ENCODE results near the gene MEI1.
A peak's percentile ranks its signal among the peaks of the same experiment; 100 is the strongest.

Gene MEI1

GRCh38 chr22:41819257-41819656, 120.0 kb downstream of the MEI1 start:
- ATAC-seq (ENCODE audit: low read depth): no peak
- no peaks in the 10 kb centered on the region for H3K9me3 ChIP-seq (ENCODE audit: severe bottlenecking)

GRCh38 chr22:41820447-41820846, 121.1 kb downstream of the MEI1 start:
- no peaks in the 10 kb centered on the region for H3K9me3 ChIP-seq (ENCODE audit: severe bottlenecking)
- no peaks in the 10 kb centered on the region for H3K27me3 ChIP-seq (ENCODE audit: insufficient read depth, poor library complexity, severe bottlenecking)
- H3K36me3 ChIP-seq (ENCODE audit: low read depth): peaks cover 13% of the 10 kb centered on the region
- DNase-seq (ENCODE audit: low spot score) (no peak), ATAC-seq (ENCODE audit: low read depth) (no peak)
- no peak overlapping the region for H3K27ac ChIP-seq (ENCODE audit: poor library complexity, severe bottlenecking)
- no peaks in the 10 kb centered on the region for H3K4me1 ChIP-seq (ENCODE audit: insufficient read depth, poor library complexity, severe bottlenecking)
- no peak overlapping the region for H3K4me3 ChIP-seq (ENCODE audit: severe bottlenecking)
- no peak for TF ChIP-seq CTCF (IDR thresholded peaks at IDR 0.05; ENCODE audit: poor library complexity, severe bottlenecking)

More at GRCh38 chr22:41819257-41819656, 120.0 kb downstream of the MEI1 start:
- TF ChIP-seq CTCF (IDR thresholded peaks at IDR 0.05; ENCODE audit: poor library complexity, severe bottlenecking): no peak
- Histone ChIP-seq H3K4me1 (ENCODE audit: insufficient read depth, poor library complexity, severe bottlenecking) (no peaks in the 10 kb centered on the region), H3K27me3 (ENCODE audit: insufficient read depth, poor library complexity, severe bottlenecking) (no peaks in the 10 kb centered on the region), H3K27ac (ENCODE audit: poor library complexity, severe bottlenecking) (no peak overlapping the region), H3K4me3 (ENCODE audit: severe bottlenecking) (no peak overlapping the region), H3K36me3 (ENCODE audit: low read depth) (peaks cover 16% of the 10 kb centered on the region)
- no peak for DNase-seq (ENCODE audit: low spot score)

GRCh38 chr22:41821471-41822316, 122.4 kb downstream of the MEI1 start:
- no peak for ATAC-seq (ENCODE audit: low read depth)
- no peak for TF ChIP-seq CTCF (IDR thresholded peaks at IDR 0.05; ENCODE audit: poor library complexity, severe bottlenecking)
- H3K27ac ChIP-seq (ENCODE audit: poor library complexity, severe bottlenecking): no peak overlapping the region

GRCh38 chr22:41822317-41823057, 123.2 kb downstream of the MEI1 start:
- DNase-seq (ENCODE audit: low spot score) (no peak), ATAC-seq (ENCODE audit: low read depth) (peak; percentile 92)
- Histone ChIP-seq H3K4me3 (ENCODE audit: severe bottlenecking) (no peak overlapping the region), H3K27ac (ENCODE audit: poor library complexity, severe bottlenecking) (peak overlapping the region; percentile 9), H3K36me3 (ENCODE audit: low read depth) (peaks cover 8% of the 10 kb centered on the region), H3K27me3 (ENCODE audit: insufficient read depth, poor library complexity, severe bottlenecking) (no peaks in the 10 kb centered on the region), H3K4me1 (ENCODE audit: insufficient read depth, poor library complexity, severe bottlenecking) (no peaks in the 10 kb centered on the region), H3K9me3 (ENCODE audit: severe bottlenecking) (no peaks in the 10 kb centered on the region)
- TF ChIP-seq CTCF (IDR thresholded peaks at IDR 0.05; ENCODE audit: poor library complexity, severe bottlenecking): peak; percentile 75

More at GRCh38 chr22:41821471-41822316, 122.4 kb downstream of the MEI1 start:
- no peak for DNase-seq (ENCODE audit: low spot score)
- H3K36me3 ChIP-seq (ENCODE audit: low read depth): peaks cover 8% of the 10 kb centered on the region
- no peaks in the 10 kb centered on the region for H3K27me3 ChIP-seq (ENCODE audit: insufficient read depth, poor library complexity, severe bottlenecking)
- no peaks in the 10 kb centered on the region for H3K4me1 ChIP-seq (ENCODE audit: insufficient read depth, poor library complexity, severe bottlenecking)
- H3K4me3 ChIP-seq (ENCODE audit: severe bottlenecking): no peak overlapping the region
- no peaks in the 10 kb centered on the region for H3K9me3 ChIP-seq (ENCODE audit: severe bottlenecking)

Measured in RWPE2 (cell line).